Measurements from ENCODE around the gene CDK4. TPM values are rescaled to one million over a fixed set of nuclear protein-coding genes. Genes with fewer than 3 reads are reported as not detected.
A peak's percentile ranks its signal among the peaks of the same experiment; 100 is the strongest.

CDK4 gene
- polyA plus RNA-seq (ENCODE audit: low read depth in 6 of 6): 10 to 100 TPM; 63.2 to 99.0 (median 67.8) TPM

- DNase-seq (peak; percentile 99), ATAC-seq (ENCODE audit: low read depth in 2 of 2) (peak; percentile 75 to 77)
- no peaks in the 10 kb centered on the region for H3K9me3 Mint-ChIP-seq
- H3K27me3 Mint-ChIP-seq: no peaks in the 10 kb centered on the region
- peak within 1 kb of the TSS; percentile 85 to 98 (median 94) for H3K4me3 Mint-ChIP-seq
- H3K4me1 Mint-ChIP-seq: peaks cover 48 to 58% (median 50%) of the 10 kb centered on the region in 3 donors
- H3K36me3 Mint-ChIP-seq: no peaks in the 10 kb centered on the region
- H3K27ac Mint-ChIP-seq: peak within 1 kb of the TSS; percentile 83 to 99 (median 96)
Observed at GRCh38 chr12:57751788-57752667, at the start of gene CDK4. Gene CDK4, minus strand, starts transcription at chr12:57752310. Its CDS starts 593 bp downstream, at chr12:57751717.

GRCh38 chr12:57800965-57801364, 48.9 kb upstream of the CDK4 start:
- Mint-ChIP-seq H3K4me3 (no peak overlapping the region), H3K27ac (peak overlapping the region in 1 of 6 donors; percentile 52), H3K36me3 (peaks cover 10% of the 10 kb centered on the region in 2 donors), H3K27me3 (no peaks in the 10 kb centered on the region), H3K9me3 (no peaks in the 10 kb centered on the region), H3K4me1 (peaks cover 0 to 1% (median 0%) of the 10 kb centered on the region in 3 donors)
- no peak for ATAC-seq (ENCODE audit: low read depth in 2 of 2)
- no peak for DNase-seq

GRCh38 chr12:57797933-57798332, 45.8 kb upstream of the CDK4 start:
- Mint-ChIP-seq H3K27me3 (no peaks in the 10 kb centered on the region), H3K27ac (peak overlapping the region in 3 of 6 donors; percentile 12 to 70 (median 13)), H3K4me1 (peaks cover 0 to 3% (median 0%) of the 10 kb centered on the region in 3 donors), H3K9me3 (no peaks in the 10 kb centered on the region), H3K36me3 (peaks cover 13 to 19% of the 10 kb centered on the region in 2 donors), H3K4me3 (no peak overlapping the region)
- DNase-seq (no peak), ATAC-seq (ENCODE audit: low read depth in 2 of 2) (no peak)

GRCh38 chr12:57796996-57797395, 44.9 kb upstream of the CDK4 start:
- Mint-ChIP-seq H3K27me3 (no peaks in the 10 kb centered on the region), H3K9me3 (no peaks in the 10 kb centered on the region), H3K4me1 (peaks cover 0 to 3% (median 0%) of the 10 kb centered on the region in 3 donors), H3K36me3 (peaks cover 11 to 23% of the 10 kb centered on the region in 2 donors), H3K27ac (no peak overlapping the region), H3K4me3 (no peak overlapping the region)
- no peak for DNase-seq
- no peak for ATAC-seq (ENCODE audit: low read depth in 2 of 2)

- Mint-ChIP-seq H3K36me3 (peaks cover 15 to 23% of the 10 kb centered on the region in 2 donors), H3K4me3 (no peak overlapping the region), H3K4me1 (peaks cover 0 to 3% (median 0%) of the 10 kb centered on the region in 3 donors), H3K27ac (no peak overlapping the region), H3K27me3 (no peaks in the 10 kb centered on the region), H3K9me3 (no peaks in the 10 kb centered on the region)
- ATAC-seq (ENCODE audit: low read depth in 2 of 2): no peak
- DNase-seq: no peak
Observed at GRCh38 chr12:57795354-57795753, 43.2 kb upstream of the CDK4 start.

- Mint-ChIP-seq H3K4me3 (no peak overlapping the region), H3K4me1 (peaks cover 0 to 3% (median 0%) of the 10 kb centered on the region in 3 donors), H3K36me3 (peaks cover 15 to 18% of the 10 kb centered on the region in 2 donors), H3K27me3 (no peaks in the 10 kb centered on the region), H3K9me3 (no peaks in the 10 kb centered on the region), H3K27ac (peak overlapping the region in 1 of 6 donors; percentile 28)
- ATAC-seq (ENCODE audit: low read depth in 2 of 2) (no peak), DNase-seq (no peak)
Observed at GRCh38 chr12:57793920-57794319, 41.8 kb upstream of the CDK4 start.

- ATAC-seq (ENCODE audit: low read depth in 2 of 2) (no peak), DNase-seq (no peak)
- Mint-ChIP-seq H3K4me3 (peak overlapping the region; percentile 64 to 100 (median 87)), H3K4me1 (peaks cover 16 to 32% (median 21%) of the 10 kb centered on the region in 3 donors), H3K27ac (peak overlapping the region in 3 of 6 donors; percentile 15 to 66 (median 52)), H3K27me3 (no peaks in the 10 kb centered on the region), H3K9me3 (no peaks in the 10 kb centered on the region), H3K36me3 (no peaks in the 10 kb centered on the region)
Observed at GRCh38 chr12:57783861-57784260, 31.8 kb upstream of the CDK4 start.

- no peak for ATAC-seq (ENCODE audit: low read depth in 2 of 2)
- H3K9me3 Mint-ChIP-seq: no peaks in the 10 kb centered on the region
- no peak for DNase-seq
- peak overlapping the region in 2 of 6 donors; percentile 96 to 97 for H3K27ac Mint-ChIP-seq
- no peaks in the 10 kb centered on the region for H3K36me3 Mint-ChIP-seq
- H3K27me3 Mint-ChIP-seq: no peaks in the 10 kb centered on the region
- peak overlapping the region; percentile 92 to 100 (median 100) for H3K4me3 Mint-ChIP-seq
- H3K4me1 Mint-ChIP-seq: peaks cover 16 to 32% (median 21%) of the 10 kb centered on the region in 3 donors
Observed at GRCh38 chr12:57783466-57783801, 31.3 kb upstream of the CDK4 start.

GRCh38 chr12:57782608-57783465, 30.7 kb upstream of the CDK4 start, which contains the start of gene TSFM:
Gene TSFM, plus strand, starts transcription at chr12:57782787. Its CDS starts 15 bp downstream, at chr12:57782802.
- no peaks in the 10 kb centered on the region for H3K27me3 Mint-ChIP-seq
- ATAC-seq (ENCODE audit: low read depth in 2 of 2) (peak; percentile 87 to 95), DNase-seq (peak; percentile 93)
- peak within 1 kb of the TSS; percentile 92 to 100 (median 100) for H3K4me3 Mint-ChIP-seq
- H3K4me1 Mint-ChIP-seq: peaks cover 16 to 32% (median 21%) of the 10 kb centered on the region in 3 donors
- peak within 1 kb of the TSS; percentile 96 to 99 (median 96) for H3K27ac Mint-ChIP-seq
- no peaks in the 10 kb centered on the region for H3K36me3 Mint-ChIP-seq
- H3K9me3 Mint-ChIP-seq: no peaks in the 10 kb centered on the region

GRCh38 chr12:57782243-57782607, 30.1 kb upstream of the CDK4 start:
- peak overlapping the region in 5 of 6 donors; percentile 96 to 99 (median 97) for H3K27ac Mint-ChIP-seq
- ATAC-seq (ENCODE audit: low read depth in 2 of 2): no peak

GRCh38 chr12:57781801-57782200, 29.7 kb upstream of the CDK4 start:
- Mint-ChIP-seq H3K36me3 (no peaks in the 10 kb centered on the region), H3K4me1 (peaks cover 16 to 32% (median 21%) of the 10 kb centered on the region in 3 donors), H3K27ac (peak overlapping the region in 3 of 6 donors; percentile 1 to 96 (median 8)), H3K27me3 (no peaks in the 10 kb centered on the region), H3K9me3 (no peaks in the 10 kb centered on the region), H3K4me3 (peak overlapping the region in 1 of 8 donors; percentile 100)
- ATAC-seq (ENCODE audit: low read depth in 2 of 2): no peak
- no peak for DNase-seq

More at GRCh38 chr12:57782243-57782607, 30.1 kb upstream of the CDK4 start:
- Mint-ChIP-seq H3K9me3 (no peaks in the 10 kb centered on the region), H3K4me3 (peak overlapping the region in 7 of 8 donors; percentile 92 to 100 (median 100)), H3K27me3 (no peaks in the 10 kb centered on the region), H3K4me1 (peaks cover 16 to 32% (median 21%) of the 10 kb centered on the region in 3 donors), H3K36me3 (no peaks in the 10 kb centered on the region)
- DNase-seq: no peak

- ATAC-seq (ENCODE audit: low read depth in 2 of 2): no peak
- Mint-ChIP-seq H3K4me3 (peak overlapping the region in 1 of 8 donors; percentile 100), H3K27ac (peak overlapping the region in 1 of 6 donors; percentile 96), H3K36me3 (no peaks in the 10 kb centered on the region), H3K27me3 (no peaks in the 10 kb centered on the region), H3K9me3 (no peaks in the 10 kb centered on the region), H3K4me1 (peaks cover 16 to 27% (median 21%) of the 10 kb centered on the region in 3 donors)
- no peak for DNase-seq
Observed at GRCh38 chr12:57781244-57781643, 29.1 kb upstream of the CDK4 start.

GRCh38 chr12:57780284-57780897, 28.3 kb upstream of the CDK4 start:
- H3K4me1 Mint-ChIP-seq: peaks cover 16 to 26% (median 21%) of the 10 kb centered on the region in 3 donors
- no peak overlapping the region for H3K4me3 Mint-ChIP-seq
- DNase-seq (no peak), ATAC-seq (ENCODE audit: low read depth in 2 of 2) (no peak)
- no peaks in the 10 kb centered on the region for H3K9me3 Mint-ChIP-seq
- no peaks in the 10 kb centered on the region for H3K36me3 Mint-ChIP-seq
- no peaks in the 10 kb centered on the region for H3K27me3 Mint-ChIP-seq
- peak overlapping the region in 1 of 6 donors; percentile 70 for H3K27ac Mint-ChIP-seq

Measured in naive B cell (primary cell).